ENCODE results near the gene ANKRD62.

ANKRD62 gene

DNA sequence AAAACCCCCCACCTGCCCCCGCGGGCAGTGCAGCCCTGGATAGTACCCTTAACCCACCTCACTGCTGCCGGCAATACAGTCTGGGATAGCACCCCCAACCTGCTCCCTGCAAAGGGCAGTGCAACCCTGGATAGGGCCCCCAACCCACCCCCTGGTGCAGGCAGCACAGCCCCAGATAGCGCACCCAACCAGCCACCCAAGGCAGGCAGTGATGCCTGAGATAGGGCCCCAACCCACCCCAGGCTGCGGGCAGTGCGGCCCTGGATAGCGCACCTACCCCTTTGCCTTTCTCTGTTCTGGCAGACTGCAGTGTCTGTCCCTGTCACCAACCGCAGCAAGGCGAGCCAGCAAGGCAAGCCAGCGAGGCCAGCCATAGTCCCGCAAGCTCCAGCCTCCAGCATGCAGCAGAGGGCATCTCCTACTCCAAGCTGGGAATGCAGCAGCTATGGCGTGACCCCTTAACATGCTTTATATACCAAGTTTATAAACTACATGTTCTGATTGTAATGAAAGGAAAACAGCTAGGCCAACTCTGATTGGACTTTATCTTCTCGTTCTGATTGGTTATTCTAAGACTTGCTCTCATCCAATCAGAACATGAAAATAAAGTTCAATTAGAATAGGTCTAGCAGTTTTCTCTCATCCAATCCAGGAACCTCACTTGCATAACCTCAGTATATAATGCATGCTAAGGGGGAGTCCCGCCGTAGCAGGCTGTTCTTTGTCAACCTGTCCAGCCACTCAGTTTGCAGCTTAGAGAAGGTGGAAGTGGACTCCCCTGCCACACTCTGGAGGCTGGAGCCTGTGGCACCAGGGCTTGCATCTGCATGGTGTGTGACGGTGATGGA, 34.1 kb upstream of the ANKRD62 start:
- DNase-seq (ENCODE audit: low spot score), result no peak
- Histone ChIP-seq H3K4me1 (ENCODE audit: insufficient read depth, poor library complexity, severe bottlenecking) (no peaks in the 10 kb centered on the region), H3K9me3 (ENCODE audit: severe bottlenecking) (no peaks in the 10 kb centered on the region), H3K27ac (ENCODE audit: poor library complexity, severe bottlenecking) (no peak overlapping the region), H3K36me3 (ENCODE audit: low read depth) (no peaks in the 10 kb centered on the region), H3K27me3 (ENCODE audit: insufficient read depth, poor library complexity, severe bottlenecking) (no peaks in the 10 kb centered on the region), H3K4me3 (ENCODE audit: severe bottlenecking) (no peak overlapping the region)
- TF ChIP-seq, protein P1, sequence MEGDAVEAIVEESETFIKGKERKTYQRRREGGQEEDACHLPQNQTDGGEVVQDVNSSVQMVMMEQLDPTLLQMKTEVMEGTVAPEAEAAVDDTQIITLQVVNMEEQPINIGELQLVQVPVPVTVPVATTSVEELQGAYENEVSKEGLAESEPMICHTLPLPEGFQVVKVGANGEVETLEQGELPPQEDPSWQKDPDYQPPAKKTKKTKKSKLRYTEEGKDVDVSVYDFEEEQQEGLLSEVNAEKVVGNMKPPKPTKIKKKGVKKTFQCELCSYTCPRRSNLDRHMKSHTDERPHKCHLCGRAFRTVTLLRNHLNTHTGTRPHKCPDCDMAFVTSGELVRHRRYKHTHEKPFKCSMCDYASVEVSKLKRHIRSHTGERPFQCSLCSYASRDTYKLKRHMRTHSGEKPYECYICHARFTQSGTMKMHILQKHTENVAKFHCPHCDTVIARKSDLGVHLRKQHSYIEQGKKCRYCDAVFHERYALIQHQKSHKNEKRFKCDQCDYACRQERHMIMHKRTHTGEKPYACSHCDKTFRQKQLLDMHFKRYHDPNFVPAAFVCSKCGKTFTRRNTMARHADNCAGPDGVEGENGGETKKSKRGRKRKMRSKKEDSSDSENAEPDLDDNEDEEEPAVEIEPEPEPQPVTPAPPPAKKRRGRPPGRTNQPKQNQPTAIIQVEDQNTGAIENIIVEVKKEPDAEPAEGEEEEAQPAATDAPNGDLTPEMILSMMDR (IDR thresholded peaks at IDR 0.05; ENCODE audit: poor library complexity, severe bottlenecking), result no peak
- ATAC-seq (ENCODE audit: low read depth), result no peak

DNA sequence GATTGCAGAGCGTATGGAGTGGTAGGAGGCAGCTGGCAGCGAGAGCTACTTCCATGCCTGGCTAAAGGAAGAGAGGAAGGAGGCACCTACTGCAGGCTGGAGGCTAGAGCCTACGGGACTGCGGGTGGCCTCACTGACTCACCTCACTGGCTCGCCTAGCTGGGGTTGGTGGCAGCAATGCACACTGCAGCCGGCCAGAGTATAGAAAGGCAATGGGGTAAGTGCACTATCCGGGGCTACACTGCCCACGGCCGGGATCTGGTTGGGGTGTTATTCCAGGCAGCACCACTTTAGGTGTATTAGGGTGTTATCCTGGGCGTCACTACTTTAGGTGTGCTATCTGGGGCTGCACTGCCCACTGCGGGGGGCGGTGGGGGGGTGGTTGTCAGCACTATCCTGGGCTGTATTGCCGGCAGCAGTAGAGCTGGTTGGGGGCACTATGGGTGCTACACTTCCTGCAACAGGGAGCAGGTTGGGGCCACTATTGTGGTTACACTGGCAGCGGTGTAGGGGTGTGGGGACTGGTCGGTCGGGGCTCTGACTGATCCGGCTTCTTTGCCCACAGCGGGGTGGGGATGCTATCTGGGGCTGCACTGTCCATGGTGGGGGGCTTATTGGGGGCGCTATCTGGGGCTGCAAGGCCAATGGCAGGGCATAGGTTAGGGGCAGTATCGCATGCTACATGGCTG, 33.3 kb upstream of the ANKRD62 start:
- TF ChIP-seq, protein P1 (IDR thresholded peaks at IDR 0.05; ENCODE audit: poor library complexity, severe bottlenecking), result no peak
- Histone ChIP-seq H3K4me3 (ENCODE audit: severe bottlenecking) (no peak overlapping the region), H3K27me3 (ENCODE audit: insufficient read depth, poor library complexity, severe bottlenecking) (no peaks in the 10 kb centered on the region), H3K4me1 (ENCODE audit: insufficient read depth, poor library complexity, severe bottlenecking) (no peaks in the 10 kb centered on the region), H3K27ac (ENCODE audit: poor library complexity, severe bottlenecking) (no peak overlapping the region), H3K9me3 (ENCODE audit: severe bottlenecking) (no peaks in the 10 kb centered on the region), H3K36me3 (ENCODE audit: low read depth) (no peaks in the 10 kb centered on the region)
- DNase-seq (ENCODE audit: low spot score) (no peak), ATAC-seq (ENCODE audit: low read depth) (peak; percentile 38; the same call in 2 of the 3 replicates)

DNA sequence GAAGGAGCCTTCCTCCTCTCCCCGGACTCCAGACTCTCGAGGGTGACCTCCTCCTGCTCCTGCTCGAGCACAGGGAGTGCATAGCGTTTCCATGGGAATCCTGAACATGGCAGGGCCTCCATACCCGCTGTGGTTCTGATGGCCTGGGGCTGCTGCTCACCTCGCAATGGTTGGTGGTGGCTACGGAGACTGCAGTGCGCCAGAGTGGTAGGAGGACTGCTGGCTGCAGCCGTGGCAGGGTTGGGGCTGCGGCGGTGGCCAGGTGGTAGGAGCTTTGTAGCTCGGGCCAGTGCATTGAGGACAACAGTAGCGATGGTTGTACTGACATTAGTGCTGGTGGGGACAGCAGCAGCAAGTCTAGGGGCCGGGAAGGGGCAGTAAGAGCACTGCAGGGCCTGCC, 32.0 kb upstream of the ANKRD62 start:
- Histone ChIP-seq H3K4me3 (ENCODE audit: severe bottlenecking) (no peak overlapping the region), H3K27me3 (ENCODE audit: insufficient read depth, poor library complexity, severe bottlenecking) (no peaks in the 10 kb centered on the region), H3K4me1 (ENCODE audit: insufficient read depth, poor library complexity, severe bottlenecking) (no peaks in the 10 kb centered on the region), H3K36me3 (ENCODE audit: low read depth) (no peaks in the 10 kb centered on the region), H3K9me3 (ENCODE audit: severe bottlenecking) (no peaks in the 10 kb centered on the region), H3K27ac (ENCODE audit: poor library complexity, severe bottlenecking) (no peak overlapping the region)
- no peak for ATAC-seq (ENCODE audit: low read depth)
- TF ChIP-seq, protein P1 (IDR thresholded peaks at IDR 0.05; ENCODE audit: poor library complexity, severe bottlenecking), result no peak
- DNase-seq (ENCODE audit: low spot score), result no peak

DNA sequence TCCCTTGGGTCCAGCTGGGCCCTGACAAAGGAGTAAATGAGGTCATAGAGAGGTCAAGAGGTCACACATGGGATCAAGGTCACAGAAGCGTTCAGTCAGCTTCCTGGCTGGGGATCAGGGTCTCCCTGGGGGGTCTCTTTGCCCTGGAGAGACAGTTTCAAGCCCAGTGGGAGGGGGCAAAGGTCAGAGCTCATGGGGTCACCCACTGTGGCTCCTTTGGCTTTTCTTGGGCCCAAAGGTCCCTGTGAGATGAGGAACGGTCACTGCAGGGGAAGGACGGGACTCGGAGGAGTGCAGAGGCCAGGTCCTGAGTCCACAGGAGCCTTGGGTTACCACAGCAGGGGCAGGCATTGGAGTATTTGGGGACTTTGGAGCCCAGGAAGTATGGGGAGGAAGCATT, 30.7 kb upstream of the ANKRD62 start:
- H3K27ac ChIP-seq (ENCODE audit: poor library complexity, severe bottlenecking), result no peak overlapping the region
- H3K27me3 ChIP-seq (ENCODE audit: insufficient read depth, poor library complexity, severe bottlenecking), result no peaks in the 10 kb centered on the region
- H3K36me3 ChIP-seq (ENCODE audit: low read depth), result no peaks in the 10 kb centered on the region
- H3K9me3 ChIP-seq (ENCODE audit: severe bottlenecking), result no peaks in the 10 kb centered on the region
- H3K4me3 ChIP-seq (ENCODE audit: severe bottlenecking), result no peak overlapping the region
- ATAC-seq (ENCODE audit: low read depth), result no peak
- TF ChIP-seq, protein P1 (IDR thresholded peaks at IDR 0.05; ENCODE audit: poor library complexity, severe bottlenecking), result no peak
- no peak for DNase-seq (ENCODE audit: low spot score)
- H3K4me1 ChIP-seq (ENCODE audit: insufficient read depth, poor library complexity, severe bottlenecking), result no peaks in the 10 kb centered on the region
